Stomach (tissue), 9 donors: ENCODE measurements around the gene FGD2. TPM values are rescaled to one million over a fixed set of nuclear protein-coding genes. Genes with fewer than 3 reads are reported as not detected.

ENCODE experiments used
- DNase-seq, 2 donors: peaks; one replicate each; pipeline versions ENCODE4 v3.0.0 to v3.0.0-alpha.2; 2013 to 2019
- H3K27ac ChIP-seq, 5 donors: fragments of 200-600 bp in 4 of 5; sonication (generic) in 4 of 5; one replicate each; pipeline ENCODE4 v1.5.1; 2013 to 2019; ENCODE audit warnings: mild to moderate bottlenecking in 1 of 5, moderate library complexity in 1 of 5
- H3K27me3 ChIP-seq, 3 donors: fragments of 200-600 bp; sonication (generic); one replicate each; pipeline ENCODE4 v1.5.1; 2017 to 2019; ENCODE audit warnings: mixed run types in 1 of 3
- H3K36me3 ChIP-seq, 4 donors: fragments of 200-600 bp; sonication (generic); 1 replicate in 3 of 4; 2 replicates in 1 of 4; pipeline ENCODE4 v1.5.1; 2016 to 2019
- H3K4me1 ChIP-seq, 4 donors: fragments of 200-600 bp; sonication (generic); one replicate each; pipeline ENCODE4 v1.5.1; 2016 to 2019
- H3K4me3 ChIP-seq, 4 donors: fragments of 200-600 bp; sonication (generic) in 3 of 4; one replicate each; pipeline ENCODE4 v1.5.1; 2016 to 2019; ENCODE audit warnings: mild to moderate bottlenecking in 1 of 4
- H3K9me3 ChIP-seq, 4 donors: fragments of 200-600 bp; sonication (generic); one replicate each; pipeline ENCODE4 v1.5.1; 2016 to 2019
- EP300 ChIP-seq: sonication (generic); formaldehyde crosslinking; IDR thresholded peaks from one replicate; pipeline ENCODE4 v1.6.1; 2017; ENCODE audit warnings: antibody characterized with exemption
- POLR2A ChIP-seq, 4 donors: fragments of 450-650 bp; IDR thresholded peaks; one replicate each; pipeline ENCODE4 v1.6.1; 2016; ENCODE audit warnings: antibody characterized with exemption in 4 of 4, control low read depth in 2 of 4, mild to moderate bottlenecking in 1 of 4, moderate library complexity in 1 of 4
- POLR2AphosphoS5 ChIP-seq, 3 donors: sonication (generic); formaldehyde crosslinking; IDR thresholded peaks; one replicate each; pipeline ENCODE4 v1.6.1; 2016; ENCODE audit warnings: antibody characterized with exemption in 3 of 3
- WGBS, 5 donors: extraction: QIAGEN DNeasy Blood & Tissue Kit in 3 of 5; methylation state at CpG; one replicate each; pipeline versions ENCODE4 v1.1.5 to v1.1.7; 2013 to 2018; 5-methylcytosine and 5-hydroxymethylcytosine counted together
- intact Hi-C: fragments of 100-400 bp; cut with DNase I; formaldehyde crosslinking; loops from one replicate; pipeline ENCODE4 v1.15.1; 2023; ENCODE audit warnings: low total_unique reads
- polyA plus RNA-seq, 3 donors: library from polyadenylated mRNA; stranded (reverse); fragments of 200-250 nt; gene quantifications; one replicate each; pipeline ENCODE4 v1.2.3, GENCODE V29; 2013
- total RNA-seq, 5 donors: library from RNA; depleted of rRNA; stranded (reverse); fragments of >200 nt; gene quantifications; one replicate each; pipeline versions ENCODE4 v1.1.0 to v1.2.3, GENCODE V29; 2014 to 2016
- TF ChIP-seq, protein P1 (sequence below), 7 experiments: fragments of 450-650 bp in 4 of 7; fragments of 200-600 bp in 3 of 7; sonication (generic) in 3 of 7; IDR thresholded peaks; one replicate each; pipeline ENCODE4 v1.5.1; 2016 to 2019; ENCODE audit warnings: antibody characterized with exemption in 7 of 7, control low read depth in 2 of 7, mild to moderate bottlenecking in 1 of 7
- donor health status: healthy with polysubstance abuse.
- donor health status: Bipolar disorder and iron deficiency.
- donor health status: healthy.

FGD2 gene
- total and polyA plus RNA-seq, 8 donors, result 2.6 to 34.5 (median 5.3) TPM

DNA sequence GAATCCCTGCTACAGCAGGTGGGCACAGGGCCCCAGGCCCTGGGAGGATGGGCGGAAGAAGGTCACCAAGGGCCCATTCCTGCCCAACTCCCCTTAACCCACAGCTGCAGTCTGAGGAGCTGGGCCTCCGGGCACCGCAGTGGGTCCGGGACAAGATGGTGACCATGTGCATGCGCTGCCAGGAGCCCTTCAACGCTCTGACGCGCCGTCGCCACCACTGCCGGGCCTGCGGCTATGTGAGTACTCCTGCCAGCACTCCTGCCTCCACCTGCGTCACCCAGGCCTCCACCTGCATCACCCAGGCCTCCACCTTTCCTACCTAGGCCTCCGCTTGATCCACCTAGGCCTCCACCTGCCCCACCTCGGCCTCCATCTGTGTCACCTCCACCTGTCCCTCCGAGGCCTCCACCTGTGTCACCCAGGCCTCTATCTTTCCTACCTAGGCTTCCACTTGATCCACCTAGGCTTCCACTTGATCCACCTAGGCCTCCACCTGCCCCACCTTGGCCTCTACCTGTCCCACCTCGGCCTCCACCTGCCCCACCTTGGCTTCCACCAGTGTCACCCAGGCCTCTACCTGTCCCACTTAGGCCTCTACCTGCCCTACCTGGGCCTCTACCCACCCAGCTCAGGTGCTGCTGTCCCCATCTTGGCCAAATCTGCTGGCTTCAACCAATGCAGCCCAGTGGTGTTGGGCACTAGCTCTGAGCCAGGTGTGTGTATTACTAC, 16.8 kb downstream of the FGD2 start:
- Histone ChIP-seq H3K27me3 (no peaks in the 10 kb centered on the region), H3K4me3 (no peak overlapping the region), H3K27ac (no peak overlapping the region), H3K4me1 (peaks cover 8 to 51% (median 18%) of the 10 kb centered on the region in 4 donors), H3K9me3 (no peaks in the 10 kb centered on the region), H3K36me3 (no peaks in the 10 kb centered on the region)
- DNase-seq, result no peak
- TF ChIP-seq EP300 (no peak), POLR2A (IDR thresholded peaks at IDR 0.05) (no peak), POLR2AphosphoS5 (IDR thresholded peaks at IDR 0.05) (no peak)
- TF ChIP-seq, protein P1, sequence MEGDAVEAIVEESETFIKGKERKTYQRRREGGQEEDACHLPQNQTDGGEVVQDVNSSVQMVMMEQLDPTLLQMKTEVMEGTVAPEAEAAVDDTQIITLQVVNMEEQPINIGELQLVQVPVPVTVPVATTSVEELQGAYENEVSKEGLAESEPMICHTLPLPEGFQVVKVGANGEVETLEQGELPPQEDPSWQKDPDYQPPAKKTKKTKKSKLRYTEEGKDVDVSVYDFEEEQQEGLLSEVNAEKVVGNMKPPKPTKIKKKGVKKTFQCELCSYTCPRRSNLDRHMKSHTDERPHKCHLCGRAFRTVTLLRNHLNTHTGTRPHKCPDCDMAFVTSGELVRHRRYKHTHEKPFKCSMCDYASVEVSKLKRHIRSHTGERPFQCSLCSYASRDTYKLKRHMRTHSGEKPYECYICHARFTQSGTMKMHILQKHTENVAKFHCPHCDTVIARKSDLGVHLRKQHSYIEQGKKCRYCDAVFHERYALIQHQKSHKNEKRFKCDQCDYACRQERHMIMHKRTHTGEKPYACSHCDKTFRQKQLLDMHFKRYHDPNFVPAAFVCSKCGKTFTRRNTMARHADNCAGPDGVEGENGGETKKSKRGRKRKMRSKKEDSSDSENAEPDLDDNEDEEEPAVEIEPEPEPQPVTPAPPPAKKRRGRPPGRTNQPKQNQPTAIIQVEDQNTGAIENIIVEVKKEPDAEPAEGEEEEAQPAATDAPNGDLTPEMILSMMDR (IDR thresholded peaks at IDR 0.05), result no peak
- intact Hi-C loops, result no loop called here
- WGBS, 5 donors, result 89 to 99% (median 97%) methylated on average over 5 to 17 of the region's 17 CpGs

DNA sequence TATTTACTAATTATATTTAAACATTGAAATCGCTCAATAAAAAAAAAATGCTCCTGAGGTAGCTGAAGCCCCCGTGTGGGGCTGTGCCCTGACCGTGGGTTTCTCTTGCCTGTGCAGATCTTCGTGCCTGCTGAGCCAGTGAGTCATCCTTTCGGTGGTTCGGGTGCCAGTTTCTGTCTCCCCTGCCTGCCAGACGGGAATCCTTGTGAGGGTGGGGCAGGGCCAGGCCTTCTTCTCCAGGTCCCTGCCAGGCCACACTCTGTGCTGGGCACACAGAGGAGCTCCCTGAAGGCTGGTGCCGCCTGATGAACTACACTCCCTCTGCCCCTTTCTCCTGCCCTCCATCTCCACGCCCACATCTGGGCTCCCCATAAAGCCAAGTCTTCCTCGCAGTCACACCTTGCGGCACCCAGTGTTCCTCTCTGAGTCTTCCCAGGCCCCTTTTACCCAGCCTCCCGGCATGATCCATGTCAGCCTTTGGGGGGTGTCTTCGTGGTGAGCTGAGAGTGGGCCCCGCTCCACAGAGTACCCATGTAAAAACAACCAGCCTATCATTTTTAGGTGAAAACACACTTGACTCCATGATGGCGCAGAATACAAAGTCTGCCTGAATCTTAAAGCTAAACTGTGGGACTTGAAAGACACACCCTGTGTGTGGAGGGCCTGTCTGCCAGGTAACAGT, 19.3 kb downstream of the FGD2 start:
- 58 to 65% (median 63%) methylated on average over 15 of the region's 15 CpGs for WGBS, 5 donors
- TF ChIP-seq POLR2AphosphoS5 (IDR thresholded peaks at IDR 0.05) (no peak), EP300 (no peak), POLR2A (IDR thresholded peaks at IDR 0.05) (no peak)
- TF ChIP-seq, protein P1 (IDR thresholded peaks at IDR 0.05), result no peak
- DNase-seq, result peak; percentile 45 to 47
- intact Hi-C loops, result no loop called here
- Histone ChIP-seq H3K4me1 (peaks cover 0 to 40% (median 6%) of the 10 kb centered on the region in 4 donors), H3K4me3 (no peak overlapping the region), H3K9me3 (no peaks in the 10 kb centered on the region), H3K27ac (no peak overlapping the region), H3K36me3 (no peaks in the 10 kb centered on the region), H3K27me3 (no peaks in the 10 kb centered on the region)

DNA sequence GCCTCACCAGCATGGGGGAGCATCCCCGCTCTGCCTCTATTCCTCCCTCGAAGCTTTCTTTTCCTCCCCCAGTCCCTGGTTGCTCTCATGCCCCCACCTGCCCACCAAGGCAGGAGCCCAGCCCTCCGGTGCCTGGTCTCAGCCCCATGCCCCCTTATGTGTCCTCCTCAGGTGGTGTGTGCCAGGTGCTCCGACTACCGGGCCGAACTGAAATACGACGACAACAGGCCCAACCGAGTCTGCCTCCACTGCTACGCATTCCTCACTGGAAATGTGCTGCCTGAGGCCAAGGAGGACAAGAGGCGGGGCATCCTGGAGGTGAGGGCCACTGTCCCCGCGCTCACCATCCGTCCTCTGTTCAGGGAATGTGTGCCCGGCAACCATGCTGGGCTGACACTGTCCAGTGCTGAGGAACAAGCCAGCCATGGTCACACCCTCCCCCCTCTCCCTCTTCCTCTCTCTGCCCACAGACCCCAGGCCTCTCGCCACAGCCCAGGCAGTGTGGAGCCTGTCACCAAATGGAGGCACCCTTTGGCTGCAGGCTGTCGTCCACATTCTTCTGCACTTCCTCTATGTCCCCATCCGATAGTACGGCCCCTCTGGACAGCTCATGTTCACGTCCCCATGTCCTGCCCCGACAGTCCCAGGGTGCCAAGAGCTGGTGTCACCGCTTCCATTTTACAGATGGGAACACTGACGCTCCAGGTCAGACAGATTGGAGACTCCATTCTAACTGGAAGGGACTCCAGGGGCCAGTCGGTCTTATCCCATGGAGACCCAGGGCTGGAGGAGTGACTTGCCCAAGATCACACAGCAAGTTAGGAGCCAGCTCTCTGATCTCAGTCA, 20.4 kb downstream of the FGD2 start:
- peaks cover 0 to 5% (median 4%) of the 10 kb centered on the region in 4 donors for H3K9me3 ChIP-seq
- intact Hi-C loops, result no loop called here
- H3K27me3 ChIP-seq, result no peaks in the 10 kb centered on the region
- no peak overlapping the region for H3K27ac ChIP-seq
- H3K4me3 ChIP-seq, result no peak overlapping the region
- peaks cover 0 to 32% (median 4%) of the 10 kb centered on the region in 4 donors for H3K4me1 ChIP-seq
- 90 to 96% (median 92%) methylated on average over 23 to 24 of the region's 24 CpGs for WGBS, 5 donors
- no peak for DNase-seq
- no peak for TF ChIP-seq EP300
- no peak for TF ChIP-seq POLR2A (IDR thresholded peaks at IDR 0.05)
- TF ChIP-seq POLR2AphosphoS5 (IDR thresholded peaks at IDR 0.05), result no peak
- TF ChIP-seq, protein P1 (IDR thresholded peaks at IDR 0.05), result no peak
- H3K36me3 ChIP-seq, result no peaks in the 10 kb centered on the region
